Colonic mucosa (tissue), 4 donors: ENCODE measurements around the gene SLC46A2. TPM values are rescaled to one million over a fixed set of nuclear protein-coding genes. Genes with fewer than 3 reads are reported as not detected.

ENCODE experiments used
- DNase-seq: peaks from one replicate; pipeline ENCODE4 v3.0.0-alpha.2; 2020
- H3K27ac ChIP-seq: fragments of 200-600 bp; one replicate; pipeline ENCODE4 v1.8.0; 2021
- H3K27me3 ChIP-seq: fragments of 200-600 bp; one replicate; pipeline ENCODE4 v1.8.0; 2021
- H3K36me3 ChIP-seq: fragments of 200-600 bp; one replicate; pipeline ENCODE4 v1.8.0; 2021
- H3K4me1 ChIP-seq: fragments of 200-600 bp; one replicate; pipeline ENCODE4 v1.8.0; 2021; ENCODE audit warnings: mild to moderate bottlenecking
- H3K4me3 ChIP-seq: fragments of 200-600 bp; one replicate; pipeline ENCODE4 v1.8.0; 2021
- H3K9ac ChIP-seq, 2 donors: one replicate each; pipeline ENCODE4 v1.7.0; 2013; ENCODE audit warnings: control low read depth in 2 of 2, low read depth in 2 of 2, low read length in 2 of 2
- H3K9me3 ChIP-seq: fragments of 200-600 bp; one replicate; pipeline ENCODE4 v1.8.0; 2021
- intact Hi-C: fragments of 100-400 bp; cut with DNase I; formaldehyde crosslinking; loops from one replicate; pipeline ENCODE4 v1.14.1; 2022
- total RNA-seq, 2 donors: library from RNA; stranded (reverse); fragmentation: NEBNext Ultra II Directional in 1 of 2; extraction: Animal tissue kit (Norgen Biotek cat#: 25700) in 1 of 2; gene quantifications; one replicate each; pipeline ENCODE4 v1.2.1, GENCODE V29; 2021
- TF ChIP-seq, protein P1 (sequence below): fragments of 200-600 bp; IDR thresholded peaks from one replicate; pipeline ENCODE4 v1.8.0; 2022; ENCODE audit warnings: antibody characterized with exemption, mild to moderate bottlenecking
- donor health status: healthy.
- donor health status: DM: no; HTN: no; CAD: no.
- donor health status: DM: no; HTN: no; CAD: no.

The SLC46A2 gene
- total RNA-seq, 2 donors from 2014 or later: not detected

DNA sequence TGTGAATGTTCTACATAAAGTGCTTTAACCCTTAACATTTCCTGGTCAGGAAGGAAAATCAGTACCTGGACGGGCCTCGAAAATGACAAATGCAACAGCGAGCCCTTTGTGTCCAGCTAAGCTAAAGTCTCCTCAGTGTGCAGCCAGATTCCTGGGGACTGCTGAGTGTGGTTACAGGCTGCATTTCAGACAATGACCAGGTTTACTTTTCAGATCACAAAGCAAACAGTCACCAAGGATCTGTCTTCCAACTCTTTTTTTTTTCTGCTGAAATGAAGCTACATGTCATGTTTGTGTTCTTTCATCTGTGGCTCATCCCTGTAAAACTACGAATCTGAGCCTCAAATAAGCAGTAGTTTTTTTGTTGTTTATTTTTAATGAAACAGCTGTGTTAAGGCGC lies 20.8 kb downstream of the SLC46A2 start:
- Histone ChIP-seq H3K36me3 (no peaks in the 10 kb centered on the region), H3K4me1 (no peaks in the 10 kb centered on the region), H3K27me3 (no peaks in the 10 kb centered on the region), H3K4me3 (no peak overlapping the region), H3K27ac (no peak overlapping the region), H3K9ac (no peak overlapping the region), H3K9me3 (no peaks in the 10 kb centered on the region)
- intact Hi-C loops: no loop called here
- TF ChIP-seq, protein P1, sequence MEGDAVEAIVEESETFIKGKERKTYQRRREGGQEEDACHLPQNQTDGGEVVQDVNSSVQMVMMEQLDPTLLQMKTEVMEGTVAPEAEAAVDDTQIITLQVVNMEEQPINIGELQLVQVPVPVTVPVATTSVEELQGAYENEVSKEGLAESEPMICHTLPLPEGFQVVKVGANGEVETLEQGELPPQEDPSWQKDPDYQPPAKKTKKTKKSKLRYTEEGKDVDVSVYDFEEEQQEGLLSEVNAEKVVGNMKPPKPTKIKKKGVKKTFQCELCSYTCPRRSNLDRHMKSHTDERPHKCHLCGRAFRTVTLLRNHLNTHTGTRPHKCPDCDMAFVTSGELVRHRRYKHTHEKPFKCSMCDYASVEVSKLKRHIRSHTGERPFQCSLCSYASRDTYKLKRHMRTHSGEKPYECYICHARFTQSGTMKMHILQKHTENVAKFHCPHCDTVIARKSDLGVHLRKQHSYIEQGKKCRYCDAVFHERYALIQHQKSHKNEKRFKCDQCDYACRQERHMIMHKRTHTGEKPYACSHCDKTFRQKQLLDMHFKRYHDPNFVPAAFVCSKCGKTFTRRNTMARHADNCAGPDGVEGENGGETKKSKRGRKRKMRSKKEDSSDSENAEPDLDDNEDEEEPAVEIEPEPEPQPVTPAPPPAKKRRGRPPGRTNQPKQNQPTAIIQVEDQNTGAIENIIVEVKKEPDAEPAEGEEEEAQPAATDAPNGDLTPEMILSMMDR: no peak
- no peak for DNase-seq

- Histone ChIP-seq H3K36me3 (no peaks in the 10 kb centered on the region), H3K9ac (no peak overlapping the region)
These were observed 21.6 kb downstream of the SLC46A2 start for GRCh38 chr9:112869041-112869529.

GRCh38 chr9:112868461-112868860 lies 22.2 kb downstream of the SLC46A2 start:
- Histone ChIP-seq H3K27ac (no peak overlapping the region), H3K4me3 (no peak overlapping the region), H3K36me3 (no peaks in the 10 kb centered on the region), H3K27me3 (no peaks in the 10 kb centered on the region), H3K9me3 (no peaks in the 10 kb centered on the region), H3K4me1 (no peaks in the 10 kb centered on the region), H3K9ac (no peak overlapping the region)
- intact Hi-C loops: no loop called here
- no peak for DNase-seq
- TF ChIP-seq, protein P1: no peak

More at GRCh38 chr9:112869041-112869529, 21.6 kb downstream of the SLC46A2 start:
- Histone ChIP-seq H3K4me3 (no peak overlapping the region), H3K27me3 (no peaks in the 10 kb centered on the region), H3K27ac (no peak overlapping the region), H3K9me3 (no peaks in the 10 kb centered on the region), H3K4me1 (no peaks in the 10 kb centered on the region)
- DNase-seq: no peak
- intact Hi-C loops: no loop called here
- TF ChIP-seq, protein P1: no peak

GRCh38 chr9:112867275-112867991 lies 23.2 kb downstream of the SLC46A2 start:
- H3K27ac ChIP-seq: peak overlapping the region; percentile 37
- H3K27me3 ChIP-seq: no peaks in the 10 kb centered on the region
- peak; percentile 68 for DNase-seq
- intact Hi-C loops: no loop called here
- H3K4me1 ChIP-seq: peaks cover 6% of the 10 kb centered on the region
- H3K36me3 ChIP-seq: no peaks in the 10 kb centered on the region
- no peak overlapping the region for H3K4me3 ChIP-seq
- no peaks in the 10 kb centered on the region for H3K9me3 ChIP-seq
- H3K9ac ChIP-seq: no peak overlapping the region
- TF ChIP-seq, protein P1: no peak

- no peaks in the 10 kb centered on the region for H3K9me3 ChIP-seq
- H3K27ac ChIP-seq: no peak overlapping the region
- TF ChIP-seq, protein P1: no peak
- H3K9ac ChIP-seq: no peak overlapping the region
- DNase-seq: peak; percentile 34
- no peaks in the 10 kb centered on the region for H3K36me3 ChIP-seq
- H3K27me3 ChIP-seq: no peaks in the 10 kb centered on the region
- H3K4me1 ChIP-seq: peaks cover 6% of the 10 kb centered on the region
- intact Hi-C loops: no loop called here
- no peak overlapping the region for H3K4me3 ChIP-seq
These were observed 23.9 kb downstream of the SLC46A2 start for GRCh38 chr9:112866662-112867274.
